Colonic mucosa (tissue), 4 donors: ENCODE results near the gene GALNT17. TPM values are rescaled to one million over a fixed set of nuclear protein-coding genes. Genes with fewer than 3 reads are reported as not detected.

Source experiments
- DNase-seq: peaks from one replicate; pipeline ENCODE4 v3.0.0-alpha.2; 2020
- H3K27ac ChIP-seq: fragments of 200-600 bp; one replicate; pipeline ENCODE4 v1.8.0; 2021
- H3K27me3 ChIP-seq: fragments of 200-600 bp; one replicate; pipeline ENCODE4 v1.8.0; 2021
- H3K36me3 ChIP-seq: fragments of 200-600 bp; one replicate; pipeline ENCODE4 v1.8.0; 2021
- H3K4me1 ChIP-seq: fragments of 200-600 bp; one replicate; pipeline ENCODE4 v1.8.0; 2021; ENCODE audit warnings: mild to moderate bottlenecking
- H3K4me3 ChIP-seq: fragments of 200-600 bp; one replicate; pipeline ENCODE4 v1.8.0; 2021
- H3K9ac ChIP-seq, 2 donors: one replicate each; pipeline ENCODE4 v1.7.0; 2013; ENCODE audit warnings: control low read depth in 2 of 2, low read depth in 2 of 2, low read length in 2 of 2
- H3K9me3 ChIP-seq: fragments of 200-600 bp; one replicate; pipeline ENCODE4 v1.8.0; 2021
- CTCF ChIP-seq: fragments of 200-600 bp; IDR thresholded peaks from one replicate; pipeline ENCODE4 v1.8.0; 2022; ENCODE audit warnings: antibody characterized with exemption, mild to moderate bottlenecking
- intact Hi-C: fragments of 100-400 bp; cut with DNase I; formaldehyde crosslinking; loops from one replicate; pipeline ENCODE4 v1.14.1; 2022
- total RNA-seq, 2 donors: library from RNA; stranded (reverse); fragmentation: NEBNext Ultra II Directional in 1 of 2; extraction: Animal tissue kit (Norgen Biotek cat#: 25700) in 1 of 2; gene quantifications; one replicate each; pipeline ENCODE4 v1.2.1, GENCODE V29; 2021
- donor health status: healthy.
- donor health status: DM: no; HTN: no; CAD: no.
- donor health status: DM: no; HTN: no; CAD: no.

Gene GALNT17
- total RNA-seq, 2 donors from 2014 or later, result 0.37 to 1.3 TPM

GRCh38 chr7:71286336-71286735 is 154.4 kb downstream of the GALNT17 start:
- no peaks in the 10 kb centered on the region for H3K36me3 ChIP-seq
- no peak overlapping the region for H3K9ac ChIP-seq
- H3K9me3 ChIP-seq, result no peaks in the 10 kb centered on the region
- H3K27me3 ChIP-seq, result no peaks in the 10 kb centered on the region
- H3K4me3 ChIP-seq, result no peak overlapping the region
- DNase-seq, result no peak
- intact Hi-C loops, result no loop called here
- H3K27ac ChIP-seq, result no peak overlapping the region
- H3K4me1 ChIP-seq, result no peaks in the 10 kb centered on the region
- TF ChIP-seq CTCF, result no peak

GRCh38 chr7:71286924-71287323 is 155.0 kb downstream of the GALNT17 start:
- Histone ChIP-seq H3K9me3 (no peaks in the 10 kb centered on the region), H3K27ac (no peak overlapping the region), H3K27me3 (no peaks in the 10 kb centered on the region), H3K36me3 (no peaks in the 10 kb centered on the region), H3K4me1 (no peaks in the 10 kb centered on the region), H3K9ac (no peak overlapping the region), H3K4me3 (no peak overlapping the region)
- intact Hi-C loops, result no loop called here
- DNase-seq, result no peak
- TF ChIP-seq CTCF, result no peak

- intact Hi-C loops, result no loop called here
- Histone ChIP-seq H3K36me3 (no peaks in the 10 kb centered on the region), H3K4me1 (no peaks in the 10 kb centered on the region), H3K4me3 (no peak overlapping the region), H3K9me3 (no peaks in the 10 kb centered on the region), H3K27ac (no peak overlapping the region), H3K9ac (no peak overlapping the region), H3K27me3 (no peaks in the 10 kb centered on the region)
- TF ChIP-seq CTCF, result no peak
- DNase-seq, result no peak
Observed at GRCh38 chr7:71290452-71290851, 158.5 kb downstream of the GALNT17 start.

GRCh38 chr7:71298378-71298777 is 166.4 kb downstream of the GALNT17 start:
- H3K4me1 ChIP-seq, result no peaks in the 10 kb centered on the region
- H3K27ac ChIP-seq, result no peak overlapping the region
- no peaks in the 10 kb centered on the region for H3K36me3 ChIP-seq
- H3K27me3 ChIP-seq, result no peaks in the 10 kb centered on the region
- TF ChIP-seq CTCF, result no peak
- no peak overlapping the region for H3K9ac ChIP-seq
- intact Hi-C loops, result no loop called here
- H3K9me3 ChIP-seq, result no peaks in the 10 kb centered on the region
- no peak for DNase-seq
- no peak overlapping the region for H3K4me3 ChIP-seq

- Histone ChIP-seq H3K4me1 (no peaks in the 10 kb centered on the region), H3K9me3 (no peaks in the 10 kb centered on the region), H3K9ac (no peak overlapping the region), H3K36me3 (no peaks in the 10 kb centered on the region), H3K27me3 (no peaks in the 10 kb centered on the region), H3K27ac (no peak overlapping the region), H3K4me3 (no peak overlapping the region)
- TF ChIP-seq CTCF, result no peak
- intact Hi-C loops, result no loop called here
- DNase-seq, result no peak
Observed at GRCh38 chr7:71300086-71300485, 168.1 kb downstream of the GALNT17 start.

GRCh38 chr7:71300603-71301002 is 168.7 kb downstream of the GALNT17 start:
- DNase-seq, result no peak
- Histone ChIP-seq H3K9me3 (no peaks in the 10 kb centered on the region), H3K27me3 (no peaks in the 10 kb centered on the region), H3K36me3 (no peaks in the 10 kb centered on the region), H3K27ac (no peak overlapping the region), H3K4me3 (no peak overlapping the region), H3K9ac (no peak overlapping the region), H3K4me1 (no peaks in the 10 kb centered on the region)
- intact Hi-C loops, result no loop called here
- TF ChIP-seq CTCF, result no peak
